ENCODE results near the gene AS3MT. TPM values are rescaled to one million over a fixed set of nuclear protein-coding genes. Genes with fewer than 3 reads are reported as not detected.

AS3MT gene
- polyA plus RNA-seq, 1 donor (not counting 4 experiments of a cell fraction or from before 2014, with no cell fraction given), result 2.0 TPM

GRCh38 chr10:102832987-102833386 lies 36.3 kb upstream of the AS3MT start:
- Histone ChIP-seq H2AFZ (ENCODE audit: control insufficient read depth, low read length) (no peak overlapping the region), H3K79me2 (ENCODE audit: control insufficient read depth, insufficient read depth, low read length) (no peaks in the 10 kb centered on the region), H3K27ac (ENCODE audit: control insufficient read depth, insufficient read depth, low read length) (no peak overlapping the region), H3K9me1 (ENCODE audit: control insufficient read depth, extremely low read depth, insufficient read depth, low read length) (no peaks in the 10 kb centered on the region), H3K9ac (ENCODE audit: control insufficient read depth, extremely low read depth, insufficient read depth, low read length) (no peak overlapping the region), H3K9me3 (ENCODE audit: control insufficient read depth, low read depth, low read length) (no peaks in the 10 kb centered on the region), H3K36me3 (ENCODE audit: control insufficient read depth in 2 of 2, extremely low read depth in 1 of 2, insufficient read depth in 2 of 2, low read length in 2 of 2) (no peaks in the 10 kb centered on the region), H3K4me1 (ENCODE audit: control insufficient read depth, extremely low read depth, insufficient read depth, low read length) (peaks cover 2% of the 10 kb centered on the region), H3K4me2 (ENCODE audit: control insufficient read depth, extremely low read depth, insufficient read depth, low read depth, low read length) (no peak overlapping the region), H3K27me3 (ENCODE audit: control insufficient read depth, extremely low read depth, insufficient read depth, low read length) (no peaks in the 10 kb centered on the region), H3K4me3 (ENCODE audit: control insufficient read depth in 2 of 3, extremely low read depth in 1 of 3, insufficient read depth in 2 of 3, low read depth in 1 of 3, low read length in 3 of 3) (no peak overlapping the region), H4K20me1 (ENCODE audit: control insufficient read depth, extremely low read depth, insufficient read depth, low read length) (no peaks in the 10 kb centered on the region)
- TF ChIP-seq EZH2 (IDR thresholded peaks at IDR 0.05; ENCODE audit: low read length), result no peak
- TF ChIP-seq, protein P1, sequence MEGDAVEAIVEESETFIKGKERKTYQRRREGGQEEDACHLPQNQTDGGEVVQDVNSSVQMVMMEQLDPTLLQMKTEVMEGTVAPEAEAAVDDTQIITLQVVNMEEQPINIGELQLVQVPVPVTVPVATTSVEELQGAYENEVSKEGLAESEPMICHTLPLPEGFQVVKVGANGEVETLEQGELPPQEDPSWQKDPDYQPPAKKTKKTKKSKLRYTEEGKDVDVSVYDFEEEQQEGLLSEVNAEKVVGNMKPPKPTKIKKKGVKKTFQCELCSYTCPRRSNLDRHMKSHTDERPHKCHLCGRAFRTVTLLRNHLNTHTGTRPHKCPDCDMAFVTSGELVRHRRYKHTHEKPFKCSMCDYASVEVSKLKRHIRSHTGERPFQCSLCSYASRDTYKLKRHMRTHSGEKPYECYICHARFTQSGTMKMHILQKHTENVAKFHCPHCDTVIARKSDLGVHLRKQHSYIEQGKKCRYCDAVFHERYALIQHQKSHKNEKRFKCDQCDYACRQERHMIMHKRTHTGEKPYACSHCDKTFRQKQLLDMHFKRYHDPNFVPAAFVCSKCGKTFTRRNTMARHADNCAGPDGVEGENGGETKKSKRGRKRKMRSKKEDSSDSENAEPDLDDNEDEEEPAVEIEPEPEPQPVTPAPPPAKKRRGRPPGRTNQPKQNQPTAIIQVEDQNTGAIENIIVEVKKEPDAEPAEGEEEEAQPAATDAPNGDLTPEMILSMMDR (optimal IDR thresholded peaks at IDR 0.05 in 1 of 3, IDR thresholded peaks at IDR 0.05 in 1 of 3, conservative IDR thresholded peaks at IDR 0.05 in 1 of 3; ENCODE audit: extremely low read depth in 1 of 3, insufficient read depth in 2 of 3, low read length in 3 of 3), result no peak
- peak; percentile 17 for FAIRE-seq
- dilution Hi-C loops (cut with MboI; ENCODE audit: extremely low pct_ligation_motif_present, low sequenced_read_pairs), result loop anchor here (25.0 kb wide), 1 partner anchor 254 kb away; no protein-coding TSS in a partner anchor
- no peak for DNase-seq (ENCODE audit: low read depth, low spot score)

- Histone ChIP-seq H3K9me1 (ENCODE audit: control insufficient read depth, extremely low read depth, insufficient read depth, low read length) (no peaks in the 10 kb centered on the region), H3K9ac (ENCODE audit: control insufficient read depth, extremely low read depth, insufficient read depth, low read length) (no peak overlapping the region), H3K9me3 (ENCODE audit: control insufficient read depth, low read depth, low read length) (no peaks in the 10 kb centered on the region), H3K79me2 (ENCODE audit: control insufficient read depth, insufficient read depth, low read length) (no peaks in the 10 kb centered on the region), H3K27me3 (ENCODE audit: control insufficient read depth, extremely low read depth, insufficient read depth, low read length) (no peaks in the 10 kb centered on the region), H3K36me3 (ENCODE audit: control insufficient read depth in 2 of 2, extremely low read depth in 1 of 2, insufficient read depth in 2 of 2, low read length in 2 of 2) (no peaks in the 10 kb centered on the region), H4K20me1 (ENCODE audit: control insufficient read depth, extremely low read depth, insufficient read depth, low read length) (no peaks in the 10 kb centered on the region), H3K4me3 (ENCODE audit: control insufficient read depth in 2 of 3, extremely low read depth in 1 of 3, insufficient read depth in 2 of 3, low read depth in 1 of 3, low read length in 3 of 3) (no peak overlapping the region), H3K4me1 (ENCODE audit: control insufficient read depth, extremely low read depth, insufficient read depth, low read length) (peaks cover 2% of the 10 kb centered on the region), H2AFZ (ENCODE audit: control insufficient read depth, low read length) (peak overlapping the region; percentile 47), H3K27ac (ENCODE audit: control insufficient read depth, insufficient read depth, low read length) (no peak overlapping the region), H3K4me2 (ENCODE audit: control insufficient read depth, extremely low read depth, insufficient read depth, low read depth, low read length) (peak overlapping the region; percentile 11)
- no peak for DNase-seq (ENCODE audit: low read depth, low spot score)
- TF ChIP-seq, protein P1 (optimal IDR thresholded peaks at IDR 0.05 in 1 of 3, IDR thresholded peaks at IDR 0.05 in 1 of 3, conservative IDR thresholded peaks at IDR 0.05 in 1 of 3; ENCODE audit: extremely low read depth in 1 of 3, insufficient read depth in 2 of 3, low read length in 3 of 3), result no peak
- TF ChIP-seq EZH2 (IDR thresholded peaks at IDR 0.05; ENCODE audit: low read length), result no peak
- no peak for FAIRE-seq
- dilution Hi-C loops (cut with MboI; ENCODE audit: extremely low pct_ligation_motif_present, low sequenced_read_pairs), result loop anchor here (25.0 kb wide), 1 partner anchor 253 kb away; no protein-coding TSS in a partner anchor
Measured at GRCh38 chr10:102834143-102834542, 35.1 kb upstream of the AS3MT start.

All from keratinocyte (primary cell).